ENCODE results near the gene PDE6A.
"Not testable (repeated sequence)": the region's sequence is repeated elsewhere in the genome, so short reads cannot be mapped to it uniquely, and the experiment has no call there.

Gene PDE6A

DNA sequence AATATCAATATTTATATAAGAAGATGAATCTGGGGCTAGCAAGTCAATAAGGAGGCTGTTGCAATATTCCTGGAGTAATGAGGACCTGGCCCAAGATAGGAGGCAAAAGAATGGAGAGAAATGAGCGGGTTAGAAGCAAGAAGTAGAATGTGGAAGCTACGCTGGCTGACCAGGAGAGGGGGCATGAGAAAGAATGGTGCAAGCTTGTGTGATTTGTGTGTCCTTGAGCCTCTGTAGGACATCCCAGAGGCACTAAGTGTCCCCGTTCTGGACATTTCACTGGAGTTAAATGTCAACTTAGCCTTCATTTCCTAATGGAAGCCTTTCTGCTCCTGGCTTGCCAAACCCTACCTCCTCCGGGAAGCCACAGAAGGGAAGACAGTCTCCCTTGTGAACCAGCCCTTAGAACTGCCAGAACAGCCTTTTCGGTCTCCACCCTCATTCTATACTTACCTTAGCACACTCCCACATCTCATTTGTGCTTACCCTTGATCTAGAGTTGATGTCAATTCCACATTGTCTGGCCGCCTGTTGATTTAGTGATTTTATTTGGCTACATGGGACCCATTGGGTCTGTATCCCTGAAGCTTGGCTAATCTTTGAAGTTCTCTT, 6.7 kb upstream of the PDE6A start:
- DNase-seq: no peak

DNA sequence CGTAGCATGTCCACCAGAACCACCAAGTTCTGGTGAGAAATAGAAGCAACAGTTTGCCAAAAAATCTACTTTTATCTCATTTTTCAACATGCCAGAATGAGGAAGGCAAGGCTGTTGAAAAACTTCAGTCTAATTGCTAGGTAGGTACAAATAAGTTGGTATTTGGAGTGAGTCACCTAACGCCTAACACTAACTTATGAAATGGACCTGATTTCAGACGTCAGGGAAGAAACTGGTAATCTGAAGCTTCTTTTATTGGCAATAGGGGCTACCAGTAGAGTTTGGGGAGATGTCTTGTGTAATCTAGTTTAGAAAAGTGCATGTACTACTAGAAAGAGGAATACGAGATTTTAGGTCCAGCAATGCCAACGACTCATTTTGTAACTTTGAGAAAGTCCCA, 4.4 kb upstream of the PDE6A start:
- DNase-seq: no peak

DNA sequence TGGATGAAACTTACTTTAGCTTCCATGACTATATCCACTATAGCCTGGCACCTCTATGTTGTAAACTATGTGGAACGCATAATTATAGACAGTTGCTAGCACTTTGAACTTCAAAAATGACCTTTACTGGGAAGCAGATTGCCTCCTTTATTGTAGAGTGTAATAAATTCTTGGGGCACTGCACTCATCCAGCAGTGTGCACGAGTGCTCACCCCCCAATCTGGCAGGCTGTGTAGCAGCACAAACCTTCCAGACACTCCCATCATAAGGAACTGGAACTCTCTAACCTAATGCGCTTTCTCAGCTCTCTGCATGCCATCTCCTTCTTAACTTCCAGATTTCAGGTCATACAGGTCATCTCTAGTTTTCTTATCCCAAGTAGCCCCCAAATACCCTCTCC, 1.5 kb upstream of the PDE6A start:
- no peak for DNase-seq

DNA sequence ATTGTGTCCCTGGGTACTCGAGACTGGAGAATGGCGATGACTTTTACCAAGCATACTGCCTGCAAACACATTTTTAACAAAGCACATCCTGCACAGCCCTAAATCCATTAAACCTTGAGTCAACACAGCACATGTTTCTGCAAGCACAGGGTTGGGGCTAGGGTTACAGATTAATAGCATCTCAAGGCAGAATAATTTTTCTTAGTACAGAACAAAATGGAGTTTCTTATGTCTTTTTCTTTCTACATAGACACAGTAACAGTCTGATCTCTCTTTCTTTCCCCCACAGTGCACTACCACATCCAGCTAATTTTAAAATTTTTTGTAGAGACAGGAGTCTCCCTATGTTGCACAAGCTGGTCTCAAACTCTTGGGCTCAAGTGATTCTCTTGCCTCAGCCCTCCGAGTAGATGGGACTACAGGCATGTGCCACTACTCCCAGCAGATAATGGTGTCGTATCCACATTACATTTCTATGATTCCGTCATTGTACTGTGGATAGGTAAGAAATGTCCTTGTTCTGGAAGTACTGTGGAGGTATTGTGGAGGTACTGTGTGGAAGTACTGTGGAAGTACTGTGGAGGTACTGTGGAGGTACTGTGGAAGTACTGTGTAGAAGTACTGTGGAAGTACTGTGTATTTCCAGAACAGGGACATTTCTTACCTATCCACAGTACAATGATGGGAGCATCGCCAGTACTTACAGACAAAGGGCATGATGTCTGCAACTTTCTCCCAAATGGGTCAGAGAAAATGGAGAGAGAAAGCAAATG, 1.2 kb downstream of the PDE6A start:
- DNase-seq: not testable (repeated sequence)

DNA sequence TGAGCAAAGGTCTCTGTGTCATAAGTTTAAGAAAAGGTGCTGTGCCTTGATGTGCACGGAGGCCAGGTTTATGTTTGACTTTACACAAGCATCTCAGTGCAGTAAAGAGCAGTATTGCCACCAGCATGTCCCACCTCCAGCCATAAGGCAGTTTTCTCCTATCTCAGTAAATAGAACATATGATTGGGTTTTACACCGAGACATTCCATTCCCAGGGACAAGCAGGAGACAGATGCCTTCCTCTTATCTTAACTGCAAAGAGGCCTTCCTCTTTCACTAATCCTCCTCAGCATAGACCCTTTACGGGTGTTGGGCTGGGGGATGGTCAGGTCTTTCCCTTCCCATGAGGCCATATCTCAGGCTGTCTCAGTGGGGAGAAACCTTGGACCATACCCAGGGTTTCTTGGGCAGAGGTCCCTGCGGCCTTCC, 1.8 kb downstream of the PDE6A start:
- not testable (repeated sequence) for DNase-seq

DNA sequence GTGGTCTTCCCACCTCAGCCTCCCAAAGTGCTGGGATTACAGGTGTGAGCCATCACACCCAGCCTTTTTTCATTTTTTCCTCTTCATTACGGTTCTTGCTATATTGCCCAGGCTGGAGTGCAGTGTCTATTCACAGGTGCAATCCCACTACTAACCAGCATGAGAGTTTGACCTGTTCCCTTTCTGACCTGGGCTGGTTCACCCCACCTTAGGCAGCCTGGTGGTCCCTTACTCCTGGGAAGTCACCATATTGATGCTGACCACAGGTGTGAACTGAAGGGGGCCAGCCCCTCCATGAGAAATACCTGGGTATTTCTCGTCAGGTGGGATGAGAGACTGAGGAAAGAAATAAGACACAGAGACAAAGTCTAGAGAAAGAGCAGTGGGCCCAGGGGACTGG, 2.4 kb downstream of the PDE6A start:
- DNase-seq: no peak

DNA sequence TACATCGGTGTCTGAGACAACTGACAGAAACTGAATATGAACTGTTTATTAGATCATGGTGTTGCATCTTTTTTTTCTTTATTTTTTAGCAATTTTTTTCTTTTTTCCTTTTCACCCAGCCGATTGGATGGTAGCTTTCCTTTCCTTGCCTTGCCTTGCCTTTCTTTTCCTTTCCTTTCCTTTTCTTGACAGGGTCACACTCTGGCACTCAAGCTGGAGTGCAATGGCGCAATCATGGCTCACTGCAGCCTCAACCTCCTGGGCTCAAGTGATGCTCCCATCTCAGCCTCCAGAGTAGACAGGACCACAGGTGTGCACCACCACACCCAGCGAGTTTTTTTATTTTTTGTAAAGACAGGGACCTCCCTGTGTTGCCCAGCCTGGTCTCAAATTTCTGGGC, 2.8 kb downstream of the PDE6A start:
- DNase-seq: no peak

DNA sequence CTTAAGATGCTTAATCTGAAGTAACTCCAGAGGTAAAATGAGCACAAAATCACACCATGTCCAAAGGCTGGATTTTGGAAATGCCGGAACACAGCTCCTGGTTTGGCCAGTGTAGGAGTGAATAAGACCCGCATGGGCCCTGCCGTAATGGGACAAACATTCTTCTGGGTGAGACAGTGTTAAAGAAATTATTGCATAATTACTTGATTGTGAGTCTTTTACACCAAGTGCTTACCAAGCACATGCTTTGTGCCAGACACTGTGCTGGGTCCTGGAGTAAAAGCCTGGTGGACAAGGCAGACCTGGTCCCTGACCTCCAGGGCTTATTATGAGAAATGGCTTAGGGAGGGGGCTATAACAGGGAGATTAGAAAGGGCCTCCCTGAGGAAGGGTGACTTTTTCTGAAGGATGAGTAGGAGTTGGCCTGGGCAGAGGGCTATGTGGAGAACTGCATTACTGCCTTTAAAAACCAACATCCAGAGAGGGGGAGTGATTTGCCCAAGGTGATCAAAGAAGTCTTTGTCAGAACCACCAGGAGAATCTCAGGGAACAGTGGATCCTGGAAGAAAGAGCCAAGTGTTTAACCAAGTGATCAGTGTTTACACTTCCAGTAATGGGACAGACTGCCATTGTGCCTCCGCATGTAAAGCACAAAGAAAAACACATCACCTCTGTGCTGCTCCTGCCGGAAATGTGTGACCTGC, 3.5 kb downstream of the PDE6A start:
- DNase-seq: no peak

DNA sequence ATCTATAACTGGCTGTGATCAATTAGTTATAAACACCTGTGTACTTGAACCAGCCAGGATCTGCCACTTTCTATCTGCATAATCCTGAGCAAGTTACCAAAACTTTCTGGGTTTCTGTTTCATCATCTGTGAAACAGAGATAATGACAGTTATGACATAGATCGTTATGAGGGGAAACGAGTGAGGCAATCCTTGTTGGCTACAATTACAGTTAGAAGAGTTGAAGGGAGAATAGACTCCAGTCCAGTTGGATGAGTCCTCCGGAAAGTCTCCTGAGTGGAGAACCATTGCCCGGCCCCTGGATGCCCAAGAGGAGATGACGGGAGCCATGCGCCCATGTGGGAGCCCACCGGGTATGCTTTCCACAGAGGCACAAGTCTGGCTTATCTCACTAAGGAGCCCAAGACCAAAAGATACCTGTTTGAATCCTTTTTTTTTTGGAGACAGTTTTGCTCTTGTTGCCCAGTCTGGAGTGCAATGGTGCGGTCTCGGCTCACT, 4.5 kb downstream of the PDE6A start:
- DNase-seq: no peak

DNA sequence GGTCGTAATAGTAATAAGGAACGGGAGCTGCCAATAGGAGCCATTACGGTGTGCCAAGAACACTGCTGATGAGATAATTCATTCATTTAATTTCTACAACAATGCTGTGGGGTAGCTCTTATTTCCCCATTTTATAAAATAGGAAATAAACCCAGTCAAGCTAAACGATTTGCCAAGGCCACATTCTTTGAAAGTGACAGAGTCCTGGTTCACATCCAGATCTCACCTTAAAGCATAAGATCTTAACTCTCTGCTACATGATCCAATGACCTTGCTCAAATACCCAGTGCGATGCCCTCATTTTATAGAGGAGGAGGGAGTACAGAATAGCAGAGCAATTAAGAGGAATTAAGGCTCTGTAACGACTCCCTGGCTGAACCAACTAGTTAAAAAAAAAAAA, 5.0 kb downstream of the PDE6A start:
- no peak for DNase-seq

DNA sequence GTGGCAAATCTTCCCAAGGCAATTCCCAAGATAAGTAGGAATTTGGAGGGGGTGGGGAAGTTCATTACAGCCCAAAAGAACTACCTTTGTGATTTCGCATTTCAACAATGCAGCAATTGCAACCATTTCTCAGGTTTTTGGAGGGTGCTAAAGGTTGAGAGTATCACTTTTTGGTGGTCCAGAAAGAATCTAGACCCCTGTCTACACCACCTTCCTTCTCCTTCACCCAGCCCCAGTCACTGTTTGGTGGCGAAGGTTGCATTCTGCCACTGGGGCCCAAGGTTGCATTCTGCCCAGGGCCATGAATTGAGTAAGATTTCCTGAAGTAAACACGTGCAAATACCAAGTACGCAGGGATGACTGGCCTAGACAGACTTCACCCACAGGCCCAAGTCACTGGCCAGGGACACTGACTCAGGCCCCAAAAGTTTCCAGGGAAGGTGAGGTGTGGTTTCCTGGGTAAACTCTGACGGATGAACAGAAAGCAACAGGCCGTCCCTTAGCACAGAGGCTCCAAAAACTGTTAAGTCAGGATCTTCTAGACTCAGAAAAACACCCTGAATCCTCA, 5.7 kb downstream of the PDE6A start:
- DNase-seq: no peak

DNA sequence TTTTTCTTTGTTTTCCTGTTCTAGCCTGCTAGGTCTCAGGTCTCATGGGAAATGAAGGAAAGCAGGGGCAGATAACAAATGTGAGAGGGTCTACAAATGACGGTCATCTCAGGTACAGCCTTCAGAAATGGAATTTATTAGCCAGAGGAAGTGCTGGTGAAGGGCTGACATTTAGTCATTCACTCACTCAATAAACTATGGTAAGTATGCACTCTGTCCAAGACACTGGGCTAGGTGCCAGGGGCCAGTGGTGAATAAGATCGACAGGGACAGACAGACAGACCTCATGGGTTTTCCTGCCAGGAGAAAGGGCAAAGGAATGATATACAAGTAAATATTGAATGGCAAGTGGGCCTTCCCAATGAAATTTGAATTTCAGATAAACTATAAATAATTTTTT, 6.3 kb downstream of the PDE6A start:
- DNase-seq: no peak

DNA sequence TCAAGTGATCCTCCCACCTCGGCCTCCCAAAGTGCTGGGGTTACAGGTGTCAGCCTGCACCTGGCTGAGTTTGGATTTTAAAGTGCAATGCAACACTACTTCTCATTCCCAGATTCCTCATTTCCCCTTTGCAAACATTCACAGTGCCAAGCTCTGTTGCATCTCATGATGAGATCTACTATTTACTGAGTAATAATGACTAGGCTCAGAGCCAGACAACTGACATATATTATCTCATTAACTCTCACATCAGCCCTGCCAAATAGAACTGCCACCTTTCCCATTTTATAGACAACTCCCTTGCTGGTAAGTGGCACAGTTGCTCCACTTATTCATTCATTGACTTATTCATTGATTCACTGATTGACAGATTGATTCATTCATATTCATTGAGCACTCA, 7.0 kb downstream of the PDE6A start:
- DNase-seq: no peak

DNA sequence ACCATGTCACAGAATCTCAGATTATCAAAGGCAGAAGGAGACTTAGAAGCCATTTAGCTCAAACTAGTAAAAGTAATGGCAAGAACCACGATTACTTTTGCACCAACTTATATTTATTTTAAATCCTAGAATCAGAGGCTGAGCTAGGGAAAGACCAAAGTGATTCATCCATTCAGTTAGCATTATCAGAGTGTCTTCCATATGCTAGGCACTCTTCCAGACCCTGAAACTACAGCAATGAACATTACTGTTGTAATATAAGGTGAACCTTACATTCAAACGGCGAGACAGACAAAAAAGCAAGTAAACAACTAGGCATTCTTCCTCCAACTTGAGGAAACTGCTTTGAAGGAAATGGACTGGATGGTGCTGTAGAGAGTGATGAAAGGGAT, 7.9 kb downstream of the PDE6A start:
- no peak for DNase-seq

DNA sequence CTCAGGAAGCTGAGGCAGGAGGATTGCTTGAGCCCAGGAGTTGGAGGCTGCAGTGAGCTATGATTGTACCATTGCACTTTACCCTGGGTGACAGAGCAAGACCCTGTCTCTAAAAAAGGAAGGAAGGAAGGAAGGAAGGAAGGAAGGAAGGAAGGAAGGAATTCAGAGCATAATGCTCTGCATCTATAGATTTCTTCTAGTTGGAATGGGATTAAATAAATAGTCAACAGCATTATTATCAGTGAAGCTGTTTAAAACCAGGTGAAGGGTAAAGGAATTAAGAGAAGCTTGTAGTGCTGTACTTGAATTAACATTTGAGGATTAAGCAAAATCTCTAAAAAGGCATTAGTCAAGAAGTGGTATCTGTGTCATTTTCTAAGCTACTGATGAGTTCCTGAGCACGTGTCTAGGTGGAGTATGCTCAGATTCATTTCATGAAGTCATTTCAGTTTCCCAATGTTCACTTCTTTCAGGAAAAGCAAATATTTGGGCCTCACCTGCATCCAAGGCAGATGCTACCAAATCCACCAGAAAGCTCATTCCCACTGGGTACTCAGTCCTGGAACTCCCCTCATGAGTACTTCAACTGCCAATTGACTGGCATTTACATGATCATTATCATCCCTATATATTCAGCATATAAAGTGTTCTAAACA, 8.4 kb downstream of the PDE6A start:
- DNase-seq: no peak

DNA sequence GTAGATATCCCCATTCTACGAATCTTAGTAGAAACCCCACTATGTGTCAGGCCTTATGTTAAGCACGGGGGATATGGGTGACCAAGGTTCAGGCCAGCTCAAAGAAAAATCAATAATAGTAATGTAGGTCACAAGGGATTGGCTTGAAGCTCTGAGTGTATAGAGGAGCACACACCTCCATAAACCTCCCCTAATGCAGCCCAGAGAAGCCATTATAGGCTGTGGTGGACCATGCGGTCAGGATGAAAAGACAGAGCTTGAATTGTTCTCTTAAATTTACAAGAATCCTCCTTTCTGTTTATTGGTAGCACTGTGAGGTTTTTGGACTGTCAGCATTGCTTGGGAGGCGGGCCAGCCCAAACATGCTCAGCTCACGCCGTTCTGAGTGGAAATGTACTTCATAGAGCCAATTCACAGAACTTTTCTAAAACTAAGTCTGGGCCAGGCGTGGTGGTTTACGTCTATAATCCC, 9.1 kb downstream of the PDE6A start:
- no peak for DNase-seq

DNA sequence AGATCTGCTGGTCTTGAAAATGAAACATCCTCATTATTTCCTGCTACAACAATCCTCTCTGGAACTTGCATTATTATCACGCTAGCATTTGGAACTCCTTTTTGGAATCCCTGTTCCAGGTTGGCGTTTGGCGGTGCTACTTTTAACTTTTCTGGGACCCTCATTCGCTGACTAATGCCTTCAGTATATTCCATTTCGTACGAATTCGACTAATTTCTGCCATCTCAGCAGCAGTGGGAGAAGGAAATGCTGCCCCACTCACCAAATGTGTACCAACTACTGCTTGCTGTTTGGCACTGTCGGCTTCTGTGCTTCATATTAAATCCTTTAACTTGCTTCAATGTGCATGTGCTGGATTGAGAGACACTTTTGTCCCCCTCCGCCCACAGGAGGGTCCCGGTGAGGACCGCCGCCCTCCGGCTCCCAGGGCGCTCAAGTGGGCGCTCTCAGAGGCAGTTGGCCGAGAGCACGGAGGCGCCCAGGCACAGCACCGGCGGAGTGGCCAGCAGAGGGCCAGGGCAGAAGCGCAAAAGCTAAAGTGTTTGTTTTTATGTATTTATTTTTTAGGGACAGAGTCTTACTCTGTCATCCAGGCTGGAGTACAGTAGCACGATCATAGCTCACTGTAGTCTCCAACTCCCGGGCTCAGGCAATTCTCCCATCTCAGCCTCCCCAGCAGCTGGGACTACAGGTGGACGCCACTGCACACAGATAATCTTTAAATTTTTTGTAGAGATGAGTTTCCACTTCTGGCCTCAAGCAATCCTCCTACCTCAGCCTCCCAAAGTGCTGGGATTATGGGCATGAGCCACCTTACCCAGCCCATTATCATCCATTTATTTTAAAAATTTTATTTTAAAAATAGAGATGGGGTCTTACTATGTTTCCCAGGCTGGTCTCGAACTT, 11.9 kb downstream of the PDE6A start:
- DNase-seq: peak; percentile 46

DNA sequence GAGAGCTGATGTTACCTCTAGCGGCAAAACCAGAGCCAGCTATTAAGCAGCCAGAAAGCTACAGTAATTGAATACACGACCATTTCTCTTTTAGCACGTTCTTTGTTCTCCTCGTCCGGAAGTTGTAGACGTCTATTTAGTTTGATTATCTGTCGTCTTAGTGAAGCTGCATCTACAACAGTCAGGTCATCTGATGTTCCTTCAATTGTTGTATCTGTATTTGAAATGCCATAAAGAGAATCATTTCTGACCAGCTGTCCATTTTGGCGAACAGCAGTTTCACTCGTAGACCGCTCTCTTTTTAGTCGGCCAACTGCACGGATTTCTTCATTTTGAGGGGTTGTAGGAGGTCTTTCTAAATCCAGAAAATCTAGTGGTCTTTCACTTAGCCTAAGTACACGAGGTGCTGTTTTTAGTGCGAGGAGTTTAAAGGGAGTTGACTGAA, 12.6 kb downstream of the PDE6A start:
- peak; percentile 36 for DNase-seq

DNA sequence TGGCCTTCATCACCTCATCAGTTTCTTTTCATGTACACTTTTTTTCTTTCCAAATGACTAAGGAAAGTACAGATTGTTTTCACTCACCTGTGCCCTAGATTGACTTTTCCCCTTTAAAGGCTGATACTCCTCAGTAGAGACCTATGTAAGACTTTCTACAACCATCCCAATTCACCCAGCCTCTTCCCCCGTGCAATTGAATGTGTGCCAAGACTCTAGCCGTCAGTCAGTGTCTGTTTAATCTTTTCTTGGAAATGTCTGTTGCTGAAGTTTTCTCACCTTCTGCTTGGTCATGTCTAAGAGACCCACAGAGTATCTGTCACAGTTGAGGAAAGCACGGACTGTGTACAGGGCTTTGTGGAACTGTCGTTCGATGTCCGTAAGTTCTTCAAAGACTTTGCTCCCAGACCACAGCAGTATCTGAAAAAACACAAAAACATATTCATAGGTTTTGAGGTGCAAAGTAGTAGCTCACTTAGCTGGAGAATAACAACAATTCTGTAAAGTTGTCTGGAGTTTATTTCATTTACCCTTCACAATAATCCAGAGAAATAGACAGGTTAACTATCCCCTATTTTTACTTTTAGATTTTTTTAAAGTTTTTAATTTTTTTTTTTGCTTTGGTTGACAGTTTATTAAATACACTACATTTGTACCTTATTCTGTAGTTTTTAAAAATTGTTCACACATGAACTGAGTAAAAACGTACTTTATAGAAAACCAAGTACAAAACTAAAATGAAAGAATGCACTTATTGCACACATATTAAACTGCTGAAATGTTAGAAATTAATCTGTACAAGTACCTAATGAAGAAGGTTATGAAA, 13.6 kb downstream of the PDE6A start:
- no peak for DNase-seq

DNA sequence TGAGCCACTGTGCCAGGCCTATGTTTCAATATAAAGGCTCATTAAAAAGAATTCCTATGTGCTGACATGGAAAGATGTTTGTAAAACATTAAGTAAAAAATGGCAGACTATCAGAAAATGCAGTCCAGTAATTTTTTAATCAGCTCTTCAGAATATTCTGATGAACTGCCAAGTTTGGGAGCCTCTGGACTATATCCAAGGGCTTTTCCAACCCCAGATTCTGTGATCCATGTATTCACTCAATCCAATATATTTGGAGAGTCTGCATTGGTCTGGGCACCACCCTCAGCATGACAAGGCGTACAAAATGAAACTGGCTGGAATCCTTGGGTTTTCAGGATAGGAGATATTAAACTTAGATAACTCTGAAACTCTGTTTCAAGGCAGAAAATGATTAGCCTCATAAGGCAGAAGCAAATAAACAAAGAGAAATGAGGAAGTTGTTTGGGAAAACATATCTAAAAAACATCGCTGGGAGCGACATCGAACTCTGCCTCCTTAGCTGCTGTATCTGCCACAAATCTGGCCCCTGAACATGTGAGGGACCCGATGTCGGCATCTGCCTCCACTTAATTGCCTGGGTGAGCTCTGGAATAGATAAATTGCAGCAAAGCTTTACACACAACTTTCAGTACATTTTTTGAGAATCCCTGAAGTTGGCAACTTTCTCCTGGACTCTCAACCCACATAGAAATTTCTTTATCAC, 14.4 kb downstream of the PDE6A start:
- no peak for DNase-seq
